HG03558 (cell line): ENCODE measurements around the gene TMEM233.
"Not testable (repeated sequence)": the region's sequence is repeated elsewhere in the genome, so short reads cannot be mapped to it uniquely, and the experiment has no call there.

Source experiments
- ATAC-seq: cut with Tn5 transposase; IDR thresholded peaks from one replicate; pipeline ENCODE4 v1.9.1; 2021; ENCODE audit warnings: moderate number of reproducible peaks; ENCODE audit not compliant: unreplicated experiment; ENCODE audit errors: extremely low read depth

TMEM233 gene

GRCh38 chr12:119603767-119604166 lies 10.2 kb downstream of the TMEM233 start:
- ATAC-seq = no peak

GRCh38 chr12:119609358-119609757 lies 15.8 kb downstream of the TMEM233 start:
- no peak for ATAC-seq

DNA sequence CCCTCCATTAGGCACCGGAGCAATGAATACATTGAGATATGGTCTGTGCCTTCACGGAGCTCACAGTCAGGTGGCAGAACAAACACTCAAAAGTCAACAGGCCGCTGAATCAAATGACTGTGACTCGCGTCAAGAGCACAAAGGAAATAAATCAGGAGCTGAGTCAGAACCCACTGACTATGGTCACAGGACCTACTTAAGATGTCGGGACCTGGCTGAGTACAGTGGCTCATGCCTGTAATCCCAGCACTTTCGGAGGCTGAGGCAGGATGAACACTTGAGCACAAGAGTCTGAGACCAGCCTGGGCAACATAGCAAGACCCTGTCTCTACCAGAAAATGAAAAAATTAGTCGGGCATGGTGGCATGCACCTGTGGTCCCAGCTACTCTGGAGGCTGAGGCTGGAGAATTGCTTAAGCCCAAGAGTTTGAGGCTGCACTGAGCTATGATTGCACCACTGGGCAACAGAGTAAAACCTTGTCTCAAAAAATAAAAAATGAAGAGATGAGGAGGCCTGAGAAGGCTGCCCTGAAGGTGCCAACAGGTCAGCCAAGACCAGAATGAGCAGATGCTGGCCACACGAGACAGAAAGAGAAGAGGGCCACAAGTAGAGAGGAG lies 19.9 kb downstream of the TMEM233 start:
- ATAC-seq = no peak

GRCh38 chr12:119614705-119615104 lies 21.1 kb downstream of the TMEM233 start:
- ATAC-seq = no peak

GRCh38 chr12:119615518-119616475 lies 22.2 kb downstream of the TMEM233 start:
- ATAC-seq = no peak

- not testable (repeated sequence) for ATAC-seq
Observed at GRCh38 chr12:119618328-119618896, 24.8 kb downstream of the TMEM233 start.

- ATAC-seq = no peak
Observed at GRCh38 chr12:119620490-119620889, 26.9 kb downstream of the TMEM233 start.

GRCh38 chr12:119621878-119622277 lies 28.3 kb downstream of the TMEM233 start:
- no peak for ATAC-seq

DNA sequence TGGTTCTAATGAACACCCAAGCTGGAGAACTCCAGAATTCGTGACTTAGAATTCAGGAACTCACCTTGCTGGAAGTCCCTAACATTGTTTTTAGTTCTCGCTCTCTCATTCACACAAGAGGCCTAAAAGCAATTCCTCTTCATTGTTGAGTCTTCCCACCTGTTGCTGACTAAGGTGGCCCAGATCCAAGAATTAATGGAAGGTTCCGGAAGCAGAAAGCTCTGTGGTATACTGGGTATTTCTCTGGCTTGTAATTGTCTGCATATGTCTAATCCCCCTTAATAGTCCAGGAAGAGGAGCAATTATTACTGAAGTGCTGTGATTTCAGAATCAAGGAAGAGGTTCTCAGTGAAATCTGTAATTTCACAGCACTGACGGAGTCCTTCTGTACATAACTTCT lies 31.4 kb downstream of the TMEM233 start:
- no peak for ATAC-seq

DNA sequence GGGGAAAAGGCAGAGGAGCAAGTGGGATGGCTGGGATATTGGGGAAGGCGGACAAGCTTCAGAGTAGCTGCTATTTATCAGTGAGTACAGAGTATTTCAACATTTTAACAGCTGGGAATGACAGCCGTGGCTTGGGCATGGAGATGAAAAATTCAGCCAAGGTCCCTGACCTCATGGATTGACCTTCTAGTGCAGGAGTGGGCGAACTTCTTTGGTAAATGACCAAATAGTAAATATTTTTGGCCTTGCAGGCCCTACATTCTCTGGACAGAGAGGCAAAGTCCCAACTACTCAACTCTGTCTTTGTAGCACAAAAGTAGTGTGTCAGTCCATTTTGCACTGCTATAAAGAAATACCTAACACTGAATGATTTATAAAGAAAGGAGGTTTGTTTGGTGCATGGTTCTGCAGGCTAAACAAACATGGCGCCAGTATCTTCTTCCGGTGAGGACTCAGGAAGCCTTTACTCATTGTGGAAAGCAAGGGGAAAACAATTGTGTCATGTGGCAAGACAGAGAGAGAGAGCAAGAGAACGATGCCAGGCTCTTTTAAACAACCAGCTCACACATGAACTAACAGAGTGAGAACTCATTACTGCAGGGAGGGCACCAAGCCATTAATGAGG lies 33.6 kb downstream of the TMEM233 start:
- ATAC-seq = no peak

DNA sequence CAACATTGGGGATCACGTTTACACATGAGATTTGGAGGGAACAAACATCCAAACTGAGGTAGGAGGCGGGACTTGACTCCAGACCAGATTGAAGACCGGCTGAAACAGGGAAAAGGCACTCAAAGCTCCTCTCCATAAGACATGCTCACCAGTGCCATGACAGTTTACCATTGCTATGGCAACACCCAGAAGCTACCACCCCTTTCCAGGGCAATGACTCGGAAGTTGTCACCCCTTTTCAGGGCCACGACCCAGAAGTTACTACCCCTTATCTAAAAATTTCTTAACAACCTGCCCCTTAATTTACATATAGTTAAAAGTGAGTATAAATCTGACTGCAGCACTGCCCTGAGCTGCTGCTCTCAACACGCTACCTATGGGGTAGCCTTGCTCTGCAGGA lies 34.1 kb downstream of the TMEM233 start:
- ATAC-seq = no peak

- ATAC-seq = no peak
Observed at GRCh38 chr12:119630223-119630780, 36.7 kb downstream of the TMEM233 start.

- ATAC-seq = no peak
Observed at GRCh38 chr12:119630962-119631550, 37.5 kb downstream of the TMEM233 start.

- ATAC-seq = no peak
Observed at GRCh38 chr12:119631930-119632678, 38.5 kb downstream of the TMEM233 start.

GRCh38 chr12:119634743-119635142 lies 41.2 kb downstream of the TMEM233 start:
- no peak for ATAC-seq

GRCh38 chr12:119642986-119643385 lies 49.4 kb downstream of the TMEM233 start:
- ATAC-seq = no peak

DNA sequence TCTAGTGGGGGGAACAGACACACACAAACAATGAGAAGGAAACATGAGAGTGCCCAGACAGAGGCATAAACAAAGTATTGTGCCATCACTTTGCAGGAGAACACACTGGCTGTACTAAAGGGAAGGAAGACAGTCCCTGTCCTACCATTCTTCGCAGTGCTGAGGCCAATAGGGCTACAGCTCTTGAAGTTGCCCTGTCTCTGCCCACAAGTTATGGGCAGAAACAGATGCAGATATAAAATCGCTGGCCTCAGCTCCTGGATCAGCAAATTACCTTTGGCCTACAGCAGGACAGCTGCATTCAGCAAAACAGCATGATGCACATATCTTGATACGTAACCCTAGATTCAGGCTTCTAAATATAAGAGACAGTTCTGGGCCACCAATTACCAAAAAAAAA lies 51.4 kb downstream of the TMEM233 start:
- no peak for ATAC-seq

DNA sequence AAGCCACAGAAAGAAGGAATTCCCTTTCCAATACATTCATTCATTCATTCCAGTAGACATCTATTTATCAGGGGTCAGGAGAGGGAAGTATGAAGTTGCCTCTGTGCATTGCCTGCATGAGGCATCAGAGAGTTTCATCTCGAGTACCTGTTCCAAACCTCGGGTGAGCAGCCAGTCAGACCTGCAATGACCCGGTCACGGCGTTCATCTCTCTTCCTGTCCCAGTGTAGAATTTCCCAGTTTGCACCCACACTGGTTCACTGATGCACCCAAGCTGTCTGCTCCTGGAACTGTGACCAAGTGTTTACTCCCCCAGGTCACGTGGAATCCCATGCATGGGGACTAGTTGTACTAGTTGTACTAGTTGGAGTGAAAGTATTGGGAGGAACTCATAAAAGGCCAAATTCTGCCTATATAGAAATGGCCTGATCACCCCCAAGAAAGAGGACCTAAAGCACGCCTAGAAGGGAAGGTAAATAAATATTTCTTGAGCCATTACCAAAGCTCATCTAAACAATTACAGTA lies 52.0 kb downstream of the TMEM233 start:
- ATAC-seq = no peak

DNA sequence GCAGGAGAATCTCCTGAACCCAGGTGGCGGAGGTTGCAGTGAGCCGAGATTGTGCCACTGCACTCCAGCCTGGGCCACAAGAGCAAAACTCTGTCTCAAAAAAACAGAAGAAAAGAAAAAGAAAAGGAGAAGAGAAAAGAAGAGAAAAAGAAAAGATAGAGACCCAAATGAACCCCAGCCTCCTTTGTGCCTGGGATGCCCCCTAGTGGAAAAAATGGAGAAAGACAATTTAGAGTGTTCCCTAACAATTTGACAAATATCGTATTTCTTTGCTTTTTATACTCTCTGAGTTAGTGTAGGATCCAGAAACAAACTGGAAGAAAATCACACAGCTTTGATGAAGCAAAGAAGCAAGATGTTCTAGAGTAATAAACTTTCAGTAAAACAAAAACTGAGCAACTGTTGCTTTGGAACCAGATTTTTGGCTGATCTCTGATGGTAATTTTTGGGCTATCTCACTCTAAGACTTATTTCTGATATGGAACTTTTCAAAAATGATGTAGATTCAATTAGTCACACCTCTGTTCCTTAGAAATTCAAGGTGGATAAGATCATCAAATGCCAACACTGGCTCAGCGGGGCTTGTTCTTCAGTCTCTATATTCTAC lies 55.7 kb downstream of the TMEM233 start:
- ATAC-seq = no peak
